Panc1 (cell line): ENCODE results near the gene ME1. TPM values are rescaled to one million over a fixed set of nuclear protein-coding genes. Genes with fewer than 3 reads are reported as not detected.

Source experiments
- ATAC-seq: fragments of 200-7000 bp; cut with Tn5 transposase; 2 replicates; pipeline ENCODE4 v1.9.1; 2020; ENCODE audit warnings: mild to moderate bottlenecking, moderate library complexity
- BruUV-seq: library from RNA; stranded (reverse); fragments of 400-500 nt; replicated peaks from 2 replicates; lab custom pipeline; 2021; lab: Mats Ljungman, UMichigan
- CTCF ChIA-PET: fragments of 300-600 bp; sonication (Branson Sonifier 250); formaldehyde crosslinking; loops from one replicate; lab custom pipeline; 2022; ENCODE audit warnings: antibody characterized with exemption; lab: Charles Lee
- POLR2A ChIA-PET: fragments of 300-600 bp; sonication (Branson Sonifier 250); formaldehyde crosslinking; loops from one replicate; lab custom pipeline; 2022; ENCODE audit warnings: antibody characterized with exemption; lab: Charles Lee
- DNase-seq: peaks from one replicate; pipeline ENCODE4 v3.0.0-alpha.2; 2010; ENCODE audit warnings: low read depth, low spot score
- H3K27ac ChIP-seq: 2 replicates; pipeline ENCODE4 v1.5.1; 2011; ENCODE audit warnings: mild to moderate bottlenecking, low read length, inconsistent platforms
- H3K27me3 ChIP-seq: fragments of 200-500 bp; sonication (Bioruptor generic); 2 replicates; pipeline ENCODE4 v1.6.0; 2014; ENCODE audit warnings: low read length, inconsistent platforms; ENCODE audit not compliant: control insufficient read depth, insufficient read depth
- H3K36me3 ChIP-seq: fragments of 200-500 bp; sonication (Bioruptor generic); 2 replicates; pipeline ENCODE4 v1.5.1; 2014; ENCODE audit warnings: inconsistent platforms, mild to moderate bottlenecking, low read length, moderate library complexity; ENCODE audit not compliant: control insufficient read depth, insufficient read depth
- H3K4me1 ChIP-seq: 2 replicates; pipeline ENCODE4 v1.5.1; 2011; ENCODE audit warnings: inconsistent platforms, mild to moderate bottlenecking, low read length, moderate library complexity; ENCODE audit not compliant: control insufficient read depth, insufficient read depth
- H3K4me3 ChIP-seq, 2 experiments: 2 replicates each; pipeline ENCODE4 v1.5.1; 2011 to 2012; ENCODE audit warnings: low read depth in 2 of 2, low read length in 2 of 2, mild to moderate bottlenecking in 2 of 2, inconsistent platforms in 1 of 2, moderate library complexity in 1 of 2
- H3K9me3 ChIP-seq: fragments of 200-500 bp; sonication (Bioruptor generic); 2 replicates; pipeline ENCODE4 v1.5.1; 2014; ENCODE audit warnings: low read depth, mild to moderate bottlenecking, inconsistent platforms, low read length, moderate library complexity; ENCODE audit not compliant: control insufficient read depth, insufficient read depth
- CTCF ChIP-seq: fragments of 450-650 bp; IDR thresholded peaks from 2 replicates; pipeline ENCODE4 v1.5.1; 2017; ENCODE audit warnings: mild to moderate bottlenecking
- POLR2AphosphoS5 ChIP-seq: IDR thresholded peaks from 2 replicates; pipeline ENCODE4 v1.6.1; 2012; ENCODE audit warnings: mild to moderate bottlenecking, low read depth, low read length, moderate library complexity
- REST ChIP-seq, 2 experiments: IDR thresholded peaks; 2 replicates each; pipeline ENCODE4 v1.6.1; 2011 to 2012; ENCODE audit warnings: low read depth in 2 of 2, control low read depth in 1 of 2, low read length in 1 of 2, mild to moderate bottlenecking in 1 of 2, moderate library complexity in 1 of 2; ENCODE audit not compliant: insufficient read depth in 1 of 2
- SIN3A ChIP-seq: IDR thresholded peaks from 2 replicates; pipeline ENCODE4 v1.6.1; 2012; ENCODE audit warnings: low read depth, mild to moderate bottlenecking, low read length, moderate library complexity, borderline replicate concordance; ENCODE audit not compliant: insufficient read depth
- TCF7L2 ChIP-seq: IDR thresholded peaks from 2 replicates; pipeline ENCODE4 v1.6.1; 2011; ENCODE audit warnings: mild to moderate bottlenecking, low read depth, low read length, inconsistent platforms
- in situ Hi-C: cut with HindIII; loops from 2 replicates; pipeline ENCODE4 v1.10.0; 2016; ENCODE audit warnings: low sequenced_read_pairs, low pct_unique_long_range_greater_than_20kb
- intact Hi-C: fragments of 100-400 bp; cut with micrococcal nuclease; formaldehyde crosslinking; loops from one replicate; pipeline ENCODE4 v1.10.0; 2022; ENCODE audit not compliant: unreplicated experiment
- total RNA-seq: library from RNA; stranded (reverse); gene quantifications from one replicate; pipeline ENCODE4 v1.2.1, GENCODE V29; 2021; ENCODE audit not compliant: unreplicated experiment

ME1 gene
- total RNA-seq, 1 experiment from 2014 or later: 19.7 TPM

GRCh38 chr6:83221889-83222479 is 208.9 kb downstream of the ME1 start:
- TF ChIP-seq SIN3A (no peak), POLR2AphosphoS5 (no peak), REST (IDR thresholded peaks at IDR 0.05; ENCODE audit: insufficient read depth in 1 of 2, low read depth in 2 of 2, low read length in 1 of 2) (no peak), CTCF (peak; percentile 67; the same call in 1 of the 2 replicates)
- H3K4me3 ChIP-seq: no peak overlapping the region
- H3K9me3 ChIP-seq: no peaks in the 10 kb centered on the region
- H3K27ac ChIP-seq: no peak overlapping the region
- H3K36me3 ChIP-seq: no peaks in the 10 kb centered on the region
- ChIA-PET CTCF (interaction anchor here (0.5 to 1.8 kb wide), 4 partner anchors 288 to 367 kb away, joined by 3 to 4 read pairs (median 4); no protein-coding TSS in a partner anchor), POLR2A (no interaction called here)
- intact Hi-C loops (loop anchor here (1.0 to 2.0 kb wide), 2 partner anchors 197 to 289 kb away; no protein-coding TSS in a partner anchor), in situ Hi-C loops (no loop called here)
- H3K27me3 ChIP-seq: no peaks in the 10 kb centered on the region
- BruUV-seq: no TSS peak
- no peaks in the 10 kb centered on the region for H3K4me1 ChIP-seq
- DNase-seq: no peak
- ATAC-seq: no peak

GRCh38 chr6:83221276-83221675 is 209.6 kb downstream of the ME1 start:
- no peaks in the 10 kb centered on the region for H3K27me3 ChIP-seq
- H3K4me1 ChIP-seq: no peaks in the 10 kb centered on the region
- intact Hi-C loops: no loop called here
- ChIA-PET POLR2A (interaction anchor here (0.7 kb wide), 1 partner anchor 210 kb away, joined by 3 read pairs; the partner anchor contains the start of gene ME1), CTCF (interaction anchor here (0.7 kb wide), 1 partner anchor 368 kb away, joined by 4 read pairs; no protein-coding TSS in a partner anchor)
- H3K4me3 ChIP-seq: no peak overlapping the region
- ATAC-seq (no peak), DNase-seq (no peak)
- no peak overlapping the region for H3K27ac ChIP-seq
- no peaks in the 10 kb centered on the region for H3K36me3 ChIP-seq
- H3K9me3 ChIP-seq: no peaks in the 10 kb centered on the region
- in situ Hi-C loops: no loop called here
- BruUV-seq: no TSS peak
- TF ChIP-seq TCF7L2: no peak
- no peak for TF ChIP-seq POLR2AphosphoS5
- no peak for TF ChIP-seq SIN3A
- no peak for TF ChIP-seq CTCF
- no peak for TF ChIP-seq REST (IDR thresholded peaks at IDR 0.05; ENCODE audit: insufficient read depth in 1 of 2, low read depth in 2 of 2, low read length in 1 of 2)
